Right forelimb (tissue), 1 donor: ENCODE data around the gene GPR156.
"Not testable (repeated sequence)": the region's sequence is repeated elsewhere in the genome, so short reads cannot be mapped to it uniquely, and the experiment has no call there.

Source experiments
- DNase-seq: peaks from one replicate; pipeline ENCODE4 v3.0.0-alpha.2; 2018

GPR156 gene

DNA sequence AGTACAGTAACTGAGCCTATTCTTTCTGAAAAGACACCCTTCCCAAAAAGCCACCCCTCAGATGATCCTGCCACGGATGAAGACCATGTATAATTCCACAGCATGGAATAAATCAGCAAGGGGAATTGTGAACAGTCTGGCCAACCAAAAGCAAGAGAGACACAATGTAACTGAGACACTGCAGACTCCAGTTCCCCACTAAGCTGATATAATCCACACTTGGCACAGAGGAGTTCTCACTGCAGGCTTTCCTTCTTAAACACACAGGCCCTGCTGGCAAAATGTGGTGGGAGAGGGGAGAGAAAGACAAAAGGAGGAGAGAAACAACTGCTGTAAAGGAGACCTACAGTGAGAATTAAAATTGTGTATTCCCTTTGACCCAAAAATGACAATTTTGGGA lies 12.7 kb downstream of the GPR156 start:
- DNase-seq = no peak

DNA sequence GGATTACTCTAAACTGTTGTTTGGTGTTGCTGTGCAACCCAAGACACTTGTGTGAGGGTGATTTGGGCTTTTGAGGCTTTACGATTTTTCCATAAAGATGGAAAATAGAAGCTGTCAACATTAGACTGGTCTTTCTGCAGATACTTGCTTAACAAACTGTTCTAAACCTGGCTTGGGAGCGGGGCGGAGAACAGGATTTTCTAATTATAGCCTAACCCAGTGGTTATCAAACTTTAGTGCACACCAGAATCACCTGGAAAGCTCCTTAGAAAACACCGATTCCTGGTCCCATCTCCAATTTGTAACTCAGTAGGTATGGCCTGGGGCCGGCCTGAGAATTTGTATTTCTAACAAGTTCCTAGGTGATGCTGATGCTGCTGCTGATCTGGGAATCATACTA lies 19.0 kb downstream of the GPR156 start:
- DNase-seq = no peak

DNA sequence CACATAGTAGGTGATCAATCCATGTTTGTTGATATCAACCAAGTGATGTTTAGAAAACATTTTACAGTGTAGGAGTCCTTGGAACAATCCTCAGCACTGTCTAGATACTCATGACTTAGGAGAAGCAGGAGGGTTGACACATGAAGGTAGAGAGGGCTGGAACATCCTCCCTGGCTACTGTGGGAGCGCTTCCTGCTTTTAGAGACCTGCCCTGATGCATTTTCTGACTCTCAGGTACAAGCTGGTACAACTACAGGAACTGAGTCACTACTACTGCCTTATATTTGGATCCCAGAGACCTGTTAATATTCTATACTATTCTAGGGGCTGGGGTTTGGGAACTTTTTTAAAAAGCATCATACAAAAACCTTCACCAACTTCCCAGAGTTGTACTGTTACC lies 20.1 kb downstream of the GPR156 start:
- no peak for DNase-seq

DNA sequence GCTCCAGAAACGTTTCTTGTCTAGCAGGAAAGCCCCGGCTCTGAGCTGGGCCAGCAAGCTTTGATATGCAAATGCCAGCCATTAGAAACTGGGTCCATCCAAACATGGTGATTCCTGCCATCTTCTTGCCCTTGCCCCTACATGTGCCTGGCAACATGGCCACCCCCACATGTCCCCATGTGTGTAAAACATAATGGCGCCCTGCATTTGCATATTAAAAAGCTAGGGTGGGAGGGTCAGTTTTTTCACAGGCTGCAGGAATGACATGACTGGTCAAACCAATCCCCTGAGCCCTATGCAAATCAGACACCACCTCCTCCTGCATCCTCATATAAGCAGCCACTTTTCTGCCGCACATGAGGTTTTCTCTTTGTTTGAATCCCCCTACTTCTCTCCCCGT lies 21.2 kb downstream of the GPR156 start:
- no peak for DNase-seq

DNA sequence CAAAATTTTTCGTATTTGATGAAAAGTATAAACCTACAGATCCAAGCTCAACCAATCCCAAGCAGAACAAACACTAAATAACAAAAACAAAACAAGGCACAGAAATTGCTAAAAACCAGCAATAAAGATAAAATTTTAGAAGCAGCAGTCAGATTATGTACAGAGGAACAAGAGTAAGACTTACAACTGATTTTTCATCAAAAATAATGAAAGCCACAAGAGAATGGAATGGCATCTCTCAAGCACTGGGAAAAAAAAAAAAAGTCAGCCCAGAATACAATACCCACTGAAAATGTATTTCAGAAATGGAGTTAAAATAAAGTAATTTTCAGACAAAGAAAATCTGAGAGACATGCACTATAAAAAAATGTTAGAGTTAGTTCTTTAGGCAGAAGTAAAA lies 27.0 kb downstream of the GPR156 start:
- DNase-seq = no peak

DNA sequence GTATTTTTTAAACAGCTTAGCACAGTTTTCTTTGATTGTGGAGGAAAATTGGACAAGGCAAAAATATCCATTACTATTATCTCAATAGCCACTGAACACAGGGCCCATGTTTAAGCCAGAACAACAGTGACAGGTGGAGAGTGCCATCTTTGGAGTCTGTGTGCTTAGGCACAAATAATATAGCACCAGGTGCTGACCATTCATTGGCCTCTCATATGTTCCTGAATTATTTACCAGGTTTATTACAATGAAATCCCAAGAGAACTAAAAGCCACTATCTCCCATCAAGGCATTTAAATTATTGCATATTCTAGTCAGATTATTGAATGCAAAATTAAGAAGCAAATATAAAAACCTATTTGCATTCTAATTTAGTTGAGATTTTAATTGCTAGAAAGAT lies 39.6 kb downstream of the GPR156 start:
- DNase-seq = no peak

DNA sequence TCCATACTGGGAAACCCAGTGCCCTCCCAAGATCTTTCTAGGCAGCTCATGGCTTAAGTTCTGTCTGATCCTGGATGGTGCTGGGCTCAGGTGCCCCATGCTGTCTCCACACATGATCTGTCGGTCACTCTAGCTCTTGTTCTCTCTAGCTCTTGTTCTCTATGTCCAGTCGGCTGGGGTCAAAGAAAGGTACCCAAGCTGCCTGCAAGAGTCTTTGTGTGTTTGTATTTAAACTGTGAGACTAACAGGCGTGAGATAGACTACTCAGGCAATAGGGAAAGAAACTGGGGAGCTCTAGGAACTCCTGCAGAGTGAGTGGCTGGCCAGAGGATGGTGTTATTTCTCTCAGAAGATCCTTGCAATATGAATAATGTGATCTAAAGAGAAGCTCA lies 40.2 kb downstream of the GPR156 start:
- DNase-seq = no peak

DNA sequence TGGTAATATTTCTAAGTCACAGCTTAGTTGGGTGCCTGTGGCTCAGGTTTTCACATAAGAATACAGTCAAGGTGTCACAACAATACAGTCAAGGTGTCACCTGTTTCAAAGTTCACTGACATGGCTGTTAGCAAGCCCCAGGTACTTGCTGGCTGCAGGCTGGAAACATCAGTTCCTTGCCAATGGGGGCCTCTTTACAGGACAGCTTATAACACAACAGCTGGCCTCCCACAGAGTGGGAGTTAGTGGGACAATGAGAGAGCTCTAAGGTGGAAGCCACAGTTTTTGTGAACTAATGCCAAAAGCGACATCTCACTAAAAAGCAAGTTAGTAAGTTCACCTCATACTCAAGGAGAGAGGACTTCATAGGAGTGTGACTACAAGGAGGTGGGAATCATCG lies 45.4 kb downstream of the GPR156 start:
- no peak for DNase-seq

DNA sequence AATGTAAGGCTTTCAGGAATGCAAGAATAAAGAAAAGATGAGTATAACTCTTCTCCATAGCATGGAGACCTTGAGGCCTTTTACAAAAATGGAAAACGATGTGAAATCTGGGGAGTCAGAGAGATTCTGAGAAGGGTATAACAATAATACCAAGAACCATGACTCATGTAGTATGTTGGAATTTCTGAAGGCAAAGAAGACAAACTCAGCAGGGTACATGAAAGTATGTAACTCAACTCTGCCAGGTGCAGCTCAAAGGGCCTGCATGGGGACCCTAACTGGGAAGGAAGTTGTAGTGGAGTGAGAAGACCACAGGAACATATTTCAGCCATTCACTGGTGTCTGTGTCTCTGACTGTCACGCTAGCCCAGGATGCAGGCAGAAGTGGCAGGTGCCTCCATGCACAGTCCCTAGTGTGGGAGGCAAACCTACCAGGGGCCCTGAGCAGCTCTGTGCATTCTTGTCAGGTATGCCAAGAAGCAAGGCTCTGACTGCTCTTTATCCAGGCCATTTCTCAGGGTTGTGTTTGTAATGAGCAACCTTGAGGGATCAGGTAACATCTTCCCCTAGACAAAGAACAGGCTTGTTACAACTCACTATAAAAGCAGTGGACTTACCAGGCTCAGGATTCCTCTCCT lies 57.2 kb downstream of the GPR156 start:
- DNase-seq = no peak

DNA sequence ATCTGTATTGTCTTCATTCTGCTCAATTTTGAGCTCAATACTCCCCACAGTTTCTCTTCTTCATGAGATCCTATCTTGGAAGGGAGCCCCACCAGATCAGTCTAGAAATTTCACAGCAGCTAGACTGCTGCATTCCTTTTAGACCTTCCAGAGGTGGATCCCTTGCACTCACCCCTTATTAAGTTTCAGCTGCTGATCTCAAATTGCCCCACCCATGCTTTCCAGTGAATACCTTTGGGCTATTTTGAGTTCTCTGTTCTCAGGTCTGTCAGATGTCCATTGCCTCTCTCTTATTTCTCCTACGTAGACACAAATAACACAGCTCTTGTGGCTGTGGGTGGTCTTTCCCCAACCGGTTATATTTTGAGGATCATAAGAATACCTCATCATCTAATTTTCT lies 60.8 kb downstream of the GPR156 start:
- DNase-seq = no peak

DNA sequence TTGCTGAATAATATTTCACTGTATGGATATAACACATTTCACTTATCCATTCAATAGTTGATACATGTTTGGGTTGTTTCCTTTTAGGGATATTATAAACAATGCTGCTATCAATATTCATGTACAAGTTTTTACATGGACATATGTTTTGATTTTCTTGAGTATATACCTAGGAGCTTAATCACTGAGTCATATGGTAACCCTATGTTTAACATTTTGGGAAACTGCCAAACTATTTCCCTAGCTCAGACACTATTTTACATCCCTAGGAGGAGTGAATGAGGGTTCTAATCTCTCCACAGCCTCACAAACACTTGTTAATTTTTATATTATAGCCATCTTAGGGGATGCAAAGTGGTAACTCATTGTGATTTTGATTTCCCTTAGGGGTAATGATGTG lies 66.0 kb downstream of the GPR156 start:
- DNase-seq = no peak

DNA sequence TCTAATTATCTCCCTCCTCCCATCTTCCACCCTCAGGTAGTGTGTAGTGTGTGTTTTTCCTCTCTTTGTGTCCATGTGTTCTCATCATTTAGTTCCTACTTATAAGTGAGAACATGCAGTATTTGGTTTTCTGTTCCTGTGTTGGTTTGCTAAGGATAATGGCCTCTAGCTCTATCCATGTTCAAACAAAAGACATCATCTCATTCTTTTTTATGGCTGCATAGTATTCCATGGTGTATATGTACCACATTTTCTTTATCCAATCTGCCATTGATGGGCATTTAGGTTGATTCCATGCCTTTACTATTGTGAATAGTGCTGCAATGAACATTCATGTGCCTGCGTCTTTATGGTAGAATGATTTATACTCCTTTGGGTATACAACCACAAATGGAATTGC lies 68.4 kb downstream of the GPR156 start:
- not testable (repeated sequence) for DNase-seq

DNA sequence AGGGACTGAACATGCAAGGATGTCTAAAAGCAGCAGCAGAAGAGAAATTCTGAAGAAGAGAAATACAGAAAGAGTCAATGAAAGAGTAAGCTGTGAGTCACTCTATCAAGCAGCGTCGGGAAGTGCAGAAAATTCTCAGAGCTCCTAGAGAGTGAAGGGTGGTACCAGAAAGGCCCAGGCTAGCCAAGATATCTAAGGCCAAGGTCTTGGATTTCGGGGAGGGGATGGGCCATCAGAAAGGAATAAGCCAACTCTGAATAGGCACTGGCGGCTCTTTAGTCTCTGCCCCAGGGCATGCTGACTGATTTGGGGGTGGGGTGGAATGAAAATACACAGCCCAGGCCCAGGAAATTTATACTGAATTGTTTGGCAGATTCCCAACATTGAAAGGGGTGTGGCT lies 70.8 kb downstream of the GPR156 start:
- no peak for DNase-seq

DNA sequence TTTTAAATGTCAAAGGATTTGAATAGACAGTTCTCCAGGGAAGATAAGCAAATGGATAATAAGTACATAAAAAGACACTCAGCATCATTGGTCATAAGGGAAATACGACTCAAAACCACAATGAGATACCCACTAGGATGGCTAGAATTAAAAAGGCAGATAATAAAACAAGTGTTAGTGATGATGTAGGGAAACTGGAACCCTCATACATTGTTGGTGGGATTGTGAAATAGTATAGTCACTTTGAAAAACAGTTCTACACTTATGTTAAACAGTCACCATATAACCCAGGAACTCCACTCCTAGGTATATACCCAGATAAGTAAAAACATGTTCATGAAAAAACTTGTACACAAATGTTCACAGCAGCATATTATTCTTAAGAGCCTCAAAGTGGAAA lies 72.5 kb downstream of the GPR156 start:
- no peak for DNase-seq

DNA sequence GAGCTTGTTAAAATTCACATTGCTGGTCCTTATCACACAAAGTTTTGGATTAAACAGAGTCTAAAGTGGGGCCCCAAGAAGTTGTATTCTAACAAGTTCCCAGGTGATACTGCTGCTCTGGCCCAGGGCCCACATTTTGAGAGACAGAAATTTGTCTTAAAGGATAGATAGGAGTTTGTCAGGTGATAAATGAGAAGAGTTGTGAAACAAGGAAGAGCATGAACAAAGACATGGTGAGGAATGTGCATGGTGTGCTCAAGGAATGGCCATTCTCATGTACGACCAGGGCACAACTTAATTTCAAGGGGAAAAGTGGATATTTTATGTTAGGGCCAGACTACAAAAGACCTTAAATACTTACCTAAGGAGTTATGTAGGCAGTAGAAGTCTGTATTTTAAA lies 75.6 kb downstream of the GPR156 start:
- no peak for DNase-seq

DNA sequence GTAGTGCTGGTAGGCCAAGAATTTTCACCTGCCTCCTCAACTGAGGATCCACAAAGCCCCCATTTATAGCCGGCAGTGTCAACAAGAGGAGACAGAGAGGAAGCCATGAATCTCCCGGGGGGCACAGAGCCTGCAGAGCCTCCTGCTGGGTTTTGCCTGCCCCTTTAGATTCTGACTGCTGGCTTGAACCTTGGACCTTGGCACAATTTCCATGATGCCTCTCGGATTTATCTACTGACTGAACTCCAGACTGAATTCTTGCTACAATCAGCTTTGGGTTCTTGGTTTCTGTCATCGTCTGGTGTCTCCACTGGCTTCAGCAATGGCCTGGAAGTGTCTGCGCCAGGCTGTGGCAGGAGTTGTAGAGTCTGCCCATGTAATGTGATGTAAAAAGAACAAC lies 80.7 kb downstream of the GPR156 start:
- DNase-seq = no peak

DNA sequence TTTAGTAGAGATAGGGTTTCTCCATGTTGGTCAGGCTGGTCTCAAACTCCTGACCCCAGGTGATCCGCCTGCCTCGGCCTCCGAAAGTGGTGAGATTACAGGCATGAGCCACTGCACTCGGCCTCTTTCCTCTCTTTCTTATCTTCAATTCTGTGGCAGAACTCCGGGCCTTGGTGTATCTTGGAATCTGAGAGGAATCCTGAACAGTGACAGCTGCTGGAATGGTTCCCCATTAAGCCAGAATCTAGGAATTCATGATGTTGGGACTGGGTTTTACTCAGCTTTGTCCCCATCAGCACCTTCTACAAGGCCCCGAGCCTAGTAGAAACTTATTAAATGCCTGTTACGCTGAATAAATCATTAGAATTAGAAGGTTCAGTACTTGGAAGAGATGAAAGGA lies 81.4 kb downstream of the GPR156 start:
- DNase-seq = no peak

DNA sequence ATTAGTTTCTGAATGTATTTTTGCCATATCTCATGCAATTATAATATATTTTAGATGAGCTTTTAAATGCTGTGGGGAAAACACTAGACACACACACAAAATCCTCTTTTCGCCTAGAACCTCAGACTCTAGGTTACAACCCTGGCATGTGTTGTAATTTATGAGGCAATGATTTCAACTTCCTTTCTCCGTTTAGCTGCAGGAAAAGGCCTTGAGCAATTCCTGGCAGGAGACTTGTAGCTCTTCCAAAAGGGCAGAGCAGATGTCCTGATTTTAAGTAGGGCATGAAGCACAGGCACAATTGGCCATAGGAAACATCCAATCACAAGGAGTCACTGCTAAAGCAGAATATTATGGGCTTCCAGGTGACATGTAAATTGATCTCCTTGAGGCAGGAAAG lies 82.0 kb downstream of the GPR156 start:
- no peak for DNase-seq

DNA sequence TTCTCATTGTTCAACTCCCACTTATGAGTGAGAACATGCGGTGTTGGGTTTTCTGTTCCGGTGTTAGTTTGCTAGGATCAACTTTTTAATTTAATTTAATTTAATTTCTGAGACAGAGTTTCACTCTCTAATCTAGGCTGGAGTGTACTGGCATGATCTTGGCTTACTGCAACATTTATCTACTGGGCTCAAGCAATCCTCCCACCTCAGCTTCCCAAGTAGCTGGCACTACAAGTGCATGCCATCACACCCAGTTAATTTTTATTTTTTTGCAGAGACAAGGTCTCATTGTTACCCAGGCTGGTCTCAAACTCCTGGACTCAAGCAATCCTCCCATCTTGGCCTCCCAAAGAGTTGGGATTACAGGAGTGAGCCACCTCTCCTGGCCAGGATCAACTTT lies 82.7 kb downstream of the GPR156 start:
- no peak for DNase-seq

DNA sequence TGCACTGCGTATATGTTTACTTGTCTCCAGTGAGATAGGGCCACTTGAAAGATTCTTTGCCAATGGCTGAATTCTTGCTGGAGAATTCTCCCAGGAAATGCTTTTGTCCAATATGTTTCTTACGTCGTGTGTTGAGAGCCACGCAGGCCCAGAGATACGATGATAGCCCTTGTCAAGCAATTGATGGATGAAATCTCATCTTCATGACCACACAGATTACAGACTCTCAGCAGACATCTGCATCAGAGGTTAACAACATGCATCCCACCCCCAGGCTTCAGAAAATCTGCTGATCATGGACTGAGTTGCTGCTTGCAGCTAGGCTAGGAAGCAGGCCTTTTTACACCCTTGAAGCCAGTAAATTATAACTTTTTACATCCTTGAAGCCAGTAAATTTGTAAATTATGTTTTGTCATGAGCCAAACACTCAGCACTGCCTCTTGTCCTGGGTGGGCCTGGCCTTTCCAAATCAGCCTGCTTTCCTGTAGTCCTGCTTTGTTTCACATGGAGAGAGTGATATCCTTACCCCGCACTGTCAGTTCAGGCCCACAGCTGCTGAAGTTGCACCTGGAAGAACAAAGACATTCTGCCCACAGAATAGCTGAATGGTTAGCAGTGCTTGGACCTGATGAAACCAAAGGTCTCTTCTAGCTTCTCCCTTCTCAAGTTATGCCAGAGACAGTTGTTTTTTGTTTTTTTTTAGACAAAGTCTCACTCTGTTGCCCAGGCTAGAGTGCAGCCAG lies 84.4 kb downstream of the GPR156 start:
- no peak for DNase-seq

DNA sequence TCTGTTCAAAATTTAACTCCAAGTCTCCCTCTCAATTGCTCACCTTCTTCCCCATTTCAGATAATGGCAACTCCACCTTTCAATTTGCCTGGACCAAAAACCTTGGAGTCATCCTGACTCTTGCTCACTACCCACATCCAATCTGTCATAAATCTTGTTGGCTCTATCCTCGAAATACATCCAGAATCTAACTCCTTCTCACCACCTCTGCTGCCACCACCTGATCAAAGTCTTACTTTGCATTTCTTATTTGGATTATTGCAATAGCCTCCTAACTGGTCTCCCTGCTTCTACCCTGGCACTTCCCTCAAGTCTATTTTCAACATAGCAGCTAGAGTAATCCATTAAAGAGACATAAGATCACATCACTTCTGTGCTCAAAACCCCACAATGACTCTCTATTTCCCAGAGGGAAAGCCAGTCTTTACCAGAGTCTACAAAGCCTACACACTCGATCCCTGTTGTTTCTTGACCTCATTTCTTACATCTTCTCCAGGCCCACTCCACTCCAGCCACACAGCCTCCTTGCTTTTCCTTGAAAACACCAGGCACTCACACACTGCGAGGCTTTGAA lies 86.6 kb downstream of the GPR156 start:
- no peak for DNase-seq

DNA sequence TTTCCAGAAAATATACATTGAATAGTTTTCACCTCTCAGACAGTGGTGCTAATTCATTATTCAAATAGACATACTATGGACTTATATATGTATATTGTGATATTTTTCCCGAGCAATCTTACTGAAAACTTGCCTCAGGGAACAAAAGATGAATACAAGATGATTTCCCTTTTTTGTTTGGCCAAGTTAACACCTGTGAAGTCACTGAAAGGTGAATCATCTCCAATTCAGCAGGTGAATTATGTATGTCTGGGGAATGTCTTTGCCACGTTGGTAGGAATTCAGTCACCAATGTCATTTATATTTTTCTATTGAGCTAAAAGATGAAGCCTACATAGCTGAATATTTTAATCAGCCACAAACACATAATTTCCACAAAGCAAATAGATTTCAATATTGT lies 88.2 kb downstream of the GPR156 start:
- DNase-seq = no peak

DNA sequence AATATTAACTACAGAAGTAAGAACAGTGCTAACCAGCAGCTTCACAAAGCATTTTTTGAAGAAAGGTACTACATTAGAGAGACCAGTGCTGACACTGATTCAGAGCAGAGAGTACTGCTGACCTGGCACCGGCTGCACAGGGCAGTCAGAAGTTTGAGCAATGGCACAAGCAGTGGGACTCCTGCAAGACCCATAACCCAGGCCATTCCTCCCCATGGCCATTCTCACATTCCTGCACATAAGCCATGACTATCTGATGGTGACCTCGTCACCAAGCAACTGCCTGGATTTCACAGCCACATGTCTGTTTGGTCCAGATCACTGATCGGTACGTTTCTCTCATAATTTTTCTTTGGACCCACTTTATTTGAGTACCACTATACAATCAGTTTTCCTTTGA lies 88.7 kb downstream of the GPR156 start:
- DNase-seq = no peak

DNA sequence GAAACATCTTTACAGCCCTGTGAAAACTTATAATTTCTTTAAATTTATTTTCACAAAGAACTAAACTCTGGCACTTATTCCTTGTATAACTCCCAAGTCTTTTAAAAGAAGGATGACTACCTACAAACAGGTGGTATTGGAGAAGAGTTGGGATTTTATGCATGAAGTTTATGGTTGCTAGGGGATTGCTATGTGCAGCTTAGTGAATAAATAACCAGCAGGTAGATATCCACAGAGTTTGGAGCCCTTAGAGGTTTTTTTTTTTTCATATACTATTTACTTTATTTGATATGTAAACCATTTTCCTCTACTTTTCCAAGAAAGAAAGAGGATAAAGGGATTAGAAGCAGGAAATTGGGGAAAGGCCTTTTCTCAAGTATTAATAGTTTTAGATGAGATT lies 91.5 kb downstream of the GPR156 start:
- no peak for DNase-seq

DNA sequence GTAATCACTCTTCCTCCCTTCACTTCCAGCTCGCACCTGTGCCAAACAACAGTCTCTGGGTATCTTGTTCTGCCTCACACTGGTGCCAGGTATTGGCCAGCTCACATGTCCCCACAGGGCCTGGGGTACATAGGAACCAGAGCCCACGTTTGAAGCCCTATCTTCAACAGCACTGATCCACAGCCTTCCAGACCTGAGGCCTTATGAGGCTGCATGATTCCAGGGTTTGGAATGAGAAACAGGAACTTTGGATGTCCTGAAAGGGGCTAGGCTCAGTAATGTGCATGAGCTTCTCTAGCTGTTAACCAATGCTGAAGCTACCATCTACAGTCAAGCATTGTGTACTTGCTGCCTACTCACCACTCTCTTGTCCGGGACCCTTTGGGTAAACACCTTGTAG lies 92.4 kb downstream of the GPR156 start:
- DNase-seq = no peak
